Colonic mucosa (tissue), 4 donors: Measurements from ENCODE around the gene IDH2. TPM values are rescaled to one million over a fixed set of nuclear protein-coding genes. Genes with fewer than 3 reads are reported as not detected.
A peak's percentile ranks its signal among the peaks of the same experiment; 100 is the strongest.

Experiments
- DNase-seq: peaks from one replicate; pipeline ENCODE4 v3.0.0-alpha.2; 2020
- H3K27ac ChIP-seq: fragments of 200-600 bp; one replicate; pipeline ENCODE4 v1.8.0; 2021
- H3K27me3 ChIP-seq: fragments of 200-600 bp; one replicate; pipeline ENCODE4 v1.8.0; 2021
- H3K36me3 ChIP-seq: fragments of 200-600 bp; one replicate; pipeline ENCODE4 v1.8.0; 2021
- H3K4me1 ChIP-seq: fragments of 200-600 bp; one replicate; pipeline ENCODE4 v1.8.0; 2021; ENCODE audit warnings: mild to moderate bottlenecking
- H3K4me3 ChIP-seq: fragments of 200-600 bp; one replicate; pipeline ENCODE4 v1.8.0; 2021
- H3K9ac ChIP-seq, 2 donors: one replicate each; pipeline ENCODE4 v1.7.0; 2013; ENCODE audit warnings: control low read depth in 2 of 2, low read depth in 2 of 2, low read length in 2 of 2
- H3K9me3 ChIP-seq: fragments of 200-600 bp; one replicate; pipeline ENCODE4 v1.8.0; 2021
- CTCF ChIP-seq: fragments of 200-600 bp; IDR thresholded peaks from one replicate; pipeline ENCODE4 v1.8.0; 2022; ENCODE audit warnings: antibody characterized with exemption, mild to moderate bottlenecking
- intact Hi-C: fragments of 100-400 bp; cut with DNase I; formaldehyde crosslinking; loops from one replicate; pipeline ENCODE4 v1.14.1; 2022
- total RNA-seq, 2 donors: library from RNA; stranded (reverse); fragmentation: NEBNext Ultra II Directional in 1 of 2; extraction: Animal tissue kit (Norgen Biotek cat#: 25700) in 1 of 2; gene quantifications; one replicate each; pipeline ENCODE4 v1.2.1, GENCODE V29; 2021
- donor health status: healthy.
- donor health status: DM: no; HTN: no; CAD: no.
- donor health status: DM: no; HTN: no; CAD: no.

Gene IDH2
- total RNA-seq, 2 donors from 2014 or later = 201 to 286 TPM

- TF ChIP-seq CTCF = no peak
- no peak overlapping the region for H3K4me3 ChIP-seq
- no peaks in the 10 kb centered on the region for H3K9me3 ChIP-seq
- no peak overlapping the region for H3K27ac ChIP-seq
- no peak for DNase-seq
- H3K27me3 ChIP-seq = no peaks in the 10 kb centered on the region
- intact Hi-C loops = no loop called here
- peak overlapping the region in 1 of 2 donors; percentile 24 for H3K9ac ChIP-seq
- peaks cover 10% of the 10 kb centered on the region for H3K4me1 ChIP-seq
- H3K36me3 ChIP-seq = no peaks in the 10 kb centered on the region
These were observed 50.4 kb downstream of the IDH2 start for GRCh38 chr15:90051874-90052273.

GRCh38 chr15:90049666-90050604, 52.3 kb downstream of the IDH2 start:
- Histone ChIP-seq H3K9me3 (no peaks in the 10 kb centered on the region), H3K4me1 (peaks cover 17% of the 10 kb centered on the region), H3K4me3 (no peak overlapping the region), H3K9ac (no peak overlapping the region), H3K27ac (no peak overlapping the region), H3K27me3 (no peaks in the 10 kb centered on the region), H3K36me3 (no peaks in the 10 kb centered on the region)
- DNase-seq = no peak
- intact Hi-C loops = no loop called here
- no peak for TF ChIP-seq CTCF

GRCh38 chr15:90049030-90049429, 53.2 kb downstream of the IDH2 start:
- intact Hi-C loops = no loop called here
- no peak for DNase-seq
- Histone ChIP-seq H3K36me3 (no peaks in the 10 kb centered on the region), H3K9me3 (no peaks in the 10 kb centered on the region), H3K4me3 (no peak overlapping the region), H3K9ac (no peak overlapping the region), H3K27ac (no peak overlapping the region), H3K4me1 (peaks cover 11% of the 10 kb centered on the region), H3K27me3 (no peaks in the 10 kb centered on the region)
- TF ChIP-seq CTCF = no peak

- no peak for DNase-seq
- Histone ChIP-seq H3K9me3 (no peaks in the 10 kb centered on the region), H3K9ac (no peak overlapping the region), H3K27me3 (no peaks in the 10 kb centered on the region), H3K4me3 (no peak overlapping the region), H3K4me1 (peaks cover 11% of the 10 kb centered on the region), H3K36me3 (no peaks in the 10 kb centered on the region), H3K27ac (no peak overlapping the region)
- TF ChIP-seq CTCF = no peak
- intact Hi-C loops = no loop called here
These were observed 54.2 kb downstream of the IDH2 start for GRCh38 chr15:90047956-90048575.

GRCh38 chr15:90046911-90047392, 55.3 kb downstream of the IDH2 start:
- no peak for TF ChIP-seq CTCF
- peak overlapping the region; percentile 52 for H3K27ac ChIP-seq
- no peaks in the 10 kb centered on the region for H3K9me3 ChIP-seq
- no peak overlapping the region for H3K4me3 ChIP-seq
- no peaks in the 10 kb centered on the region for H3K36me3 ChIP-seq
- H3K9ac ChIP-seq = peak overlapping the region in 1 of 2 donors; percentile 55
- intact Hi-C loops = no loop called here
- H3K4me1 ChIP-seq = peaks cover 11% of the 10 kb centered on the region
- no peaks in the 10 kb centered on the region for H3K27me3 ChIP-seq
- peak; percentile 85 for DNase-seq
